Measurements from ENCODE around the gene NFRKB. TPM values are rescaled to one million over a fixed set of nuclear protein-coding genes. Genes with fewer than 3 reads are reported as not detected.

NFRKB gene
- total RNA-seq, 1 donor from 2014 or later = 22.3 TPM

DNA sequence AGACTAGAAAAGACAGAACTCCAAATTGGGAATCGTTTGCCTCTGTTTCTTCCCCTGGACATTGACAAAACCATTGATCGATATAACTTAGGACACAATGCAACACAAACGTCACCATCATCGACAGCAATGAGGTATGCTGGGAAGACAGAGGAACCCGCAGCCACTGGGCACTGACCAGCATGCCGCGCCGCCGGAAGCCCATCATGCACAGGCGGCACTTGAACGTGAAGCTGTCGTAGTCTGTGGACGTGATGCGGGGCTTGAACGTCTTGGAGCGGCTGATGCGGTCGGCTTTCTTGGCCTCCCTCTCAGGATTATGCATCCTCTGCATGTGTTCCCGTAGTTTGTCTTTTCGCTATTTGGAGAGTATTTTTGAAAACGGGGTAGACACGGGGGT lies 23.0 kb upstream of the NFRKB start:
- no peak overlapping the region for H3K4me3 ChIP-seq
- intact Hi-C loops (cut with DNase I) = no loop called here
- ATAC-seq (no peak), DNase-seq (no peak)
- peaks cover 35% of the 10 kb centered on the region for H3K36me3 ChIP-seq
- no peaks in the 10 kb centered on the region for H3K4me1 ChIP-seq
- TF ChIP-seq, protein P1, sequence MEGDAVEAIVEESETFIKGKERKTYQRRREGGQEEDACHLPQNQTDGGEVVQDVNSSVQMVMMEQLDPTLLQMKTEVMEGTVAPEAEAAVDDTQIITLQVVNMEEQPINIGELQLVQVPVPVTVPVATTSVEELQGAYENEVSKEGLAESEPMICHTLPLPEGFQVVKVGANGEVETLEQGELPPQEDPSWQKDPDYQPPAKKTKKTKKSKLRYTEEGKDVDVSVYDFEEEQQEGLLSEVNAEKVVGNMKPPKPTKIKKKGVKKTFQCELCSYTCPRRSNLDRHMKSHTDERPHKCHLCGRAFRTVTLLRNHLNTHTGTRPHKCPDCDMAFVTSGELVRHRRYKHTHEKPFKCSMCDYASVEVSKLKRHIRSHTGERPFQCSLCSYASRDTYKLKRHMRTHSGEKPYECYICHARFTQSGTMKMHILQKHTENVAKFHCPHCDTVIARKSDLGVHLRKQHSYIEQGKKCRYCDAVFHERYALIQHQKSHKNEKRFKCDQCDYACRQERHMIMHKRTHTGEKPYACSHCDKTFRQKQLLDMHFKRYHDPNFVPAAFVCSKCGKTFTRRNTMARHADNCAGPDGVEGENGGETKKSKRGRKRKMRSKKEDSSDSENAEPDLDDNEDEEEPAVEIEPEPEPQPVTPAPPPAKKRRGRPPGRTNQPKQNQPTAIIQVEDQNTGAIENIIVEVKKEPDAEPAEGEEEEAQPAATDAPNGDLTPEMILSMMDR (IDR thresholded peaks at IDR 0.05) = no peak
- no peaks in the 10 kb centered on the region for H3K27me3 ChIP-seq
- no peaks in the 10 kb centered on the region for H3K9me3 ChIP-seq
- H3K27ac ChIP-seq = no peak overlapping the region

- DNase-seq = no peak
- Histone ChIP-seq H3K27ac (no peak overlapping the region), H3K4me1 (no peaks in the 10 kb centered on the region), H3K27me3 (no peaks in the 10 kb centered on the region), H3K9me3 (no peaks in the 10 kb centered on the region), H3K36me3 (peaks cover 35% of the 10 kb centered on the region), H3K4me3 (no peak overlapping the region)
- intact Hi-C loops (cut with DNase I) = no loop called here
- no peak for ATAC-seq
- TF ChIP-seq, protein P1 (IDR thresholded peaks at IDR 0.05) = no peak
Measured at GRCh38 chr11:129917231-129917630, 21.9 kb upstream of the NFRKB start.

GRCh38 chr11:129911298-129911697 lies 15.9 kb upstream of the NFRKB start:
- Histone ChIP-seq H3K9me3 (no peaks in the 10 kb centered on the region), H3K27me3 (no peaks in the 10 kb centered on the region), H3K27ac (no peak overlapping the region), H3K4me1 (no peaks in the 10 kb centered on the region), H3K4me3 (no peak overlapping the region), H3K36me3 (peaks cover 47% of the 10 kb centered on the region)
- ATAC-seq (no peak), DNase-seq (no peak)
- TF ChIP-seq, protein P1 (IDR thresholded peaks at IDR 0.05) = no peak
- intact Hi-C loops (cut with DNase I) = no loop called here

DNA sequence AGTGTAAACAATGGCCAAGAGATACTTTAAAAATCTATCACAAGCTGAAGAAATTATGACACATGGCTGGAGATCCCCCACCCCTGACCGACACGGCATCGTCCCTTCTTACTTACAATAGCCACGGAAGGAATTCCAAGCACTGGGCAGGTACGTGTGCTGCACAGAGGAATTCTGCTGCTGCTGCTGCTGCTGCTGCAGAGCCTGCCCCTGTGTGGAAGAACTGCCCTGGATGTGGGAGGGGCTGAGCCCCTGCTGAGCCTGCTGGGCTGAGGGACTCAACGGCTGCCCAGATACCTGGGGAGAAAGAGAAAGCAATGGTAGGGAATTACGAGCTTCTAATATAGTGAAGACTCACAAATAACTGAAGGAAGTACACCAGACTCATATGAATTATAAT lies 15.0 kb upstream of the NFRKB start:
- H3K36me3 ChIP-seq = peaks cover 37% of the 10 kb centered on the region
- TF ChIP-seq, protein P1 (IDR thresholded peaks at IDR 0.05) = no peak
- no peak for DNase-seq

DNA sequence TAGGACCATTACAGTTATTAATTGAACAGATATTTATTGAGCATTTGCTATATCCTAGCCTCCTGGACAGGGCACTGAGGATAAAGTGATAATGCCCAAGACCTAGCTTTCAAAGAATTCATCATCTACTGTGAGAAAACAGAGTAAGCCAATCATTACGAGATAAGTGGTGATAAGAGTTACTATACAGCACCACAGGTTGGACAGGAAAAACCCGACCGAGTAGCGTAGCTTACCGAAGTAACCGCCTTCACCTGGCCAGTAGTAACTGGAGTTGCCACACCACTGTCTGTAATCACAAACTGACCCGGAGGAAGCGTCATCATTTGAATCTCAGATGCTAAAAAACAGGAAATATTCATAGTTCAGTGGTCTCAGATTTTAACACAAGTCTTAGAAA lies 10.0 kb upstream of the NFRKB start:
- ATAC-seq (no peak), DNase-seq (no peak)
- Histone ChIP-seq H3K27ac (no peak overlapping the region), H3K4me1 (no peaks in the 10 kb centered on the region), H3K4me3 (no peak overlapping the region), H3K36me3 (peaks cover 31% of the 10 kb centered on the region), H3K27me3 (no peaks in the 10 kb centered on the region), H3K9me3 (no peaks in the 10 kb centered on the region)
- TF ChIP-seq, protein P1 (IDR thresholded peaks at IDR 0.05) = no peak
- intact Hi-C loops (cut with DNase I) = no loop called here

More for the DNA sequence above, 15.0 kb upstream of the NFRKB start:
- ATAC-seq = peak; percentile 68
- Histone ChIP-seq H3K4me3 (no peak overlapping the region), H3K27me3 (no peaks in the 10 kb centered on the region), H3K9me3 (no peaks in the 10 kb centered on the region), H3K4me1 (no peaks in the 10 kb centered on the region), H3K27ac (no peak overlapping the region)
- intact Hi-C loops (cut with DNase I) = no loop called here

DNA sequence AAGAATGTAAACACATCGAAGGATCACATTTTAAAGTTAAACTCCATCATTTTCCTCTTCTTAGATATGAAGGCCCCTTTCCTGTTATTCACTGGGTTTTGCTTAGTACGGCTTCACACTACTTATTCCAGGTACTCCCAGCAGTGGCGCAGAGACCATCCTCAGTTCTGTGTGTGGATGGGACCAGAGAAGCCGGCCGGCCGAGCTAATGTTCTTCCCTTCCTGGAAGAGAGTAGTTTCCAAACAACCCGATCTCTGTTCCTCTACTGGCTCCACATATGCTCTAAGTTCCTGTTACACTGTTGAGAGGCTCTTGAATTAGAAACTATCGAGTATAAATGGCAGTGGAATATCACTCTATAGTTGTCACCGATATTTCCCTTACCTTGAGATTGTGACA lies 684 bp upstream of the NFRKB start:
- intact Hi-C loops (cut with DNase I) = no loop called here
- DNase-seq (no peak), ATAC-seq (peak; percentile 40)
- no peaks in the 10 kb centered on the region for H3K27me3 ChIP-seq
- TF ChIP-seq, protein P1 (IDR thresholded peaks at IDR 0.05) = no peak
- peaks cover 23% of the 10 kb centered on the region for H3K36me3 ChIP-seq
- peaks cover 16% of the 10 kb centered on the region for H3K4me1 ChIP-seq
- peak overlapping the region; percentile 76 for H3K4me3 ChIP-seq
- peak overlapping the region; percentile 84 for H3K27ac ChIP-seq
- no peaks in the 10 kb centered on the region for H3K9me3 ChIP-seq

Data from upper lobe of right lung (tissue), 1 donor.